A549 (cell line): ENCODE results near the gene TAF10. TPM values are rescaled to one million over a fixed set of nuclear protein-coding genes. Genes with fewer than 3 reads are reported as not detected.

Experiments used
- ATAC-seq, 2 experiments: fragments of 200-7000 bp in 1 of 2; fragments of >200 bp in 1 of 2; cut with Nextera tagmentation in 1 of 2; cut with Tn5 transposase in 1 of 2; 3 replicates each; pipeline versions ENCODE4 v1.8.0 to v1.9.1; 2018 to 2020; ENCODE audit warnings: mild to moderate bottlenecking in 1 of 2, moderate library complexity in 1 of 2
- CTCF ChIA-PET: fragments of 300-600 bp; sonication (Branson Sonifier 250); formaldehyde crosslinking; extraction: SDS; loops from one replicate; lab custom pipeline; 2021; ENCODE audit warnings: antibody characterized with exemption, inconsistent platforms; lab: Yijun Ruan, JAX
- POLR2A ChIA-PET: fragments of 350-600 bp; formaldehyde crosslinking; extraction: SDS; loops from one replicate; lab custom pipeline; 2021; ENCODE audit warnings: antibody characterized with exemption, inconsistent platforms; lab: Yijun Ruan, JAX
- DNase-seq, 2 experiments: peaks; one replicate each; pipeline versions ENCODE4 v3.0.0 to v3.0.0-alpha.2; 2011 to 2016; ENCODE audit warnings: low read depth in 1 of 2, low spot score in 1 of 2
- FAIRE-seq: peaks from 2 replicates; lab custom pipeline; 2011; peaks lifted over from hg19 to GRCh38; lab: Jason Lieb, UNC
- H3K27ac ChIP-seq, 2 experiments: fragments of >200 bp; sonication (Bioruptor Twin); formaldehyde crosslinking; 3 replicates each; pipeline ENCODE4 v1.5.1; 2016 to 2017
- H3K4me1 ChIP-seq: fragments of >200 bp; sonication (Bioruptor Twin); formaldehyde crosslinking; 3 replicates; pipeline ENCODE4 v1.6.1; 2016
- H3K4me2 ChIP-seq: fragments of >200 bp; sonication (Bioruptor Twin); formaldehyde crosslinking; 3 replicates; pipeline ENCODE4 v1.6.1; 2016
- H3K4me3 ChIP-seq: fragments of >200 bp; sonication (Bioruptor Twin); formaldehyde crosslinking; 3 replicates; pipeline ENCODE4 v1.5.1; 2016
- H3K9me3 ChIP-seq: fragments of >200 bp; sonication (Bioruptor Twin); formaldehyde crosslinking; 3 replicates; pipeline ENCODE4 v1.6.1; 2016
- CBX2 ChIP-seq: fragments of 200-600 bp; sonication (generic); IDR thresholded peaks from 2 replicates; pipeline ENCODE4 v1.6.1; 2016; ENCODE audit warnings: low read depth, mild to moderate bottlenecking, borderline replicate concordance
- EHF ChIP-seq: fragments of 250-450 bp; sonication (Bioruptor Pico); IDR thresholded peaks from 2 replicates; pipeline ENCODE4 v1.5.0; 2020; ENCODE audit warnings: mild to moderate bottlenecking
- EP300 ChIP-seq, 2 experiments: fragments of >200 bp; sonication (Bioruptor Twin); formaldehyde crosslinking; IDR thresholded peaks; 2 replicates in 1 of 2; 3 replicates in 1 of 2; pipeline ENCODE4 v1.6.1; 2016 to 2017
- FOSB ChIP-seq: fragments of 250-450 bp; sonication (Bioruptor Pico); IDR thresholded peaks from 2 replicates; pipeline ENCODE4 v1.5.0; 2020; ENCODE audit warnings: mild to moderate bottlenecking, moderate library complexity
- FOSL2 ChIP-seq, 2 experiments: fragments of 450-650 bp in 1 of 2; fragments of >200 bp in 1 of 2; sonication (Bioruptor Twin) in 1 of 2; formaldehyde crosslinking; IDR thresholded peaks; 2 replicates each; pipeline versions ENCODE4 v1.5.0 to v1.6.1; 2016 to 2020; ENCODE audit warnings: mild to moderate bottlenecking in 1 of 2, moderate library complexity in 1 of 2
- FOXS1 ChIP-seq: fragments of 250-450 bp; sonication (Bioruptor Pico); IDR thresholded peaks from 2 replicates; pipeline ENCODE4 v1.5.0; 2020; ENCODE audit warnings: mild to moderate bottlenecking, moderate library complexity
- JUN ChIP-seq, 2 experiments: fragments of >200 bp; sonication (Bioruptor Twin); formaldehyde crosslinking; IDR thresholded peaks; 2 replicates in 1 of 2; 3 replicates in 1 of 2; pipeline ENCODE4 v1.6.1; 2016 to 2017
- KDM1A ChIP-seq: fragments of 200-600 bp; sonication (generic); IDR thresholded peaks from 2 replicates; pipeline ENCODE4 v1.6.1; 2016; ENCODE audit warnings: low read depth, mild to moderate bottlenecking
- MAFK ChIP-seq: fragments of 450-650 bp; IDR thresholded peaks from 2 replicates; pipeline ENCODE4 v1.6.1; 2014; ENCODE audit not compliant: partially characterized antibody
- MYC ChIP-seq: IDR thresholded peaks from 2 replicates; pipeline ENCODE4 v1.6.1; 2012; ENCODE audit warnings: mild to moderate bottlenecking, inconsistent platforms, low read length, improper control_type of control experiment, borderline replicate concordance
- NFE2L2 ChIP-seq: fragments of 150-350 bp; conservative IDR thresholded peaks from 2 replicates; pipeline ENCODE4 v1.6.1; 2014; ENCODE audit warnings: low read length
- PHF8 ChIP-seq: fragments of 200-600 bp; sonication (generic); IDR thresholded peaks from 2 replicates; pipeline ENCODE4 v1.6.1; 2016; ENCODE audit warnings: low read depth, mild to moderate bottlenecking, antibody characterized with exemption, moderate library complexity, borderline replicate concordance
- POLR2AphosphoS2 ChIP-seq: conservative IDR thresholded peaks from 2 replicates; pipeline ENCODE4 v1.6.1; 2012; ENCODE audit warnings: low read length, improper control_type of control experiment, inconsistent platforms
- RAD21 ChIP-seq, 2 experiments: fragments of >200 bp in 1 of 2; sonication (Bioruptor Twin) in 1 of 2; formaldehyde crosslinking in 1 of 2; IDR thresholded peaks in 1 of 2; conservative IDR thresholded peaks in 1 of 2; 2 replicates in 1 of 2; 3 replicates in 1 of 2; pipeline ENCODE4 v1.6.1; 2012 to 2018; ENCODE audit warnings: inconsistent platforms in 1 of 2
- RCOR1 ChIP-seq: fragments of 150-350 bp; IDR thresholded peaks from 2 replicates; pipeline ENCODE4 v1.6.1; 2014; ENCODE audit warnings: antibody characterized with exemption, low read length, low read depth
- RNF2 ChIP-seq: fragments of 200-600 bp; sonication (generic); IDR thresholded peaks from 2 replicates; pipeline ENCODE4 v1.6.1; 2016; ENCODE audit warnings: low read depth, mild to moderate bottlenecking, antibody characterized with exemption, moderate library complexity, borderline replicate concordance
- SMC3 ChIP-seq: fragments of >200 bp; sonication (Bioruptor Twin); formaldehyde crosslinking; IDR thresholded peaks from 3 replicates; pipeline ENCODE4 v1.6.1; 2018; ENCODE audit warnings: inconsistent platforms
- SREBF2 ChIP-seq: fragments of 450-650 bp; IDR thresholded peaks from 2 replicates; pipeline ENCODE4 v1.6.1; 2014; ENCODE audit warnings: mild to moderate bottlenecking, moderate library complexity
- ZC3H11A ChIP-seq: fragments of 450-650 bp; IDR thresholded peaks from 2 replicates; pipeline ENCODE4 v1.6.1; 2014; ENCODE audit warnings: antibody characterized with exemption, mild to moderate bottlenecking
- ZFP36 ChIP-seq: fragments of 450-650 bp; IDR thresholded peaks from 2 replicates; pipeline ENCODE4 v1.6.1; 2014; ENCODE audit warnings: borderline replicate concordance; ENCODE audit not compliant: partially characterized antibody
- ZNF302 ChIP-seq: fragments of 250-450 bp; sonication (Bioruptor Pico); IDR thresholded peaks from 2 replicates; pipeline ENCODE4 v1.9.0; 2021; ENCODE audit warnings: inconsistent platforms, mild to moderate bottlenecking, moderate library complexity
- ZSCAN20 ChIP-seq: fragments of 250-450 bp; sonication (Bioruptor Pico); IDR thresholded peaks from 2 replicates; pipeline ENCODE4 v1.8.0; 2022; ENCODE audit warnings: mild to moderate bottlenecking, moderate library complexity
- WGBS: methylation state at CpG from one replicate; pipeline ENCODE4 v1.1.6; 2017; ENCODE audit errors: missing lambda C conversion rate; 5-methylcytosine and 5-hydroxymethylcytosine counted together
- polyA plus RNA-seq, 4 experiments: library from polyadenylated mRNA; depleted of rRNA in 3 of 4; stranded (reverse); fragments of >200 nt; fragmentation: RNase III in 1 of 4; extraction: RNeasy Plus Mini Kit Qiagen cat#74134 plus additional on column Dnase treatment in 1 of 4; gene quantifications; 2 replicates in 3 of 4; 3 replicates in 1 of 4; pipeline ENCODE4 v1.2.3, GENCODE V29; 2011 to 2017
- TF ChIP-seq, protein P1 (sequence below): fragments of 150-350 bp; IDR thresholded peaks from 2 replicates; pipeline ENCODE4 v1.6.1; 2014; ENCODE audit warnings: low read depth, mild to moderate bottlenecking, low read length
- TF ChIP-seq, protein P2 (sequence below): fragments of 200-600 bp; sonication (generic); IDR thresholded peaks from 2 replicates; pipeline ENCODE4 v1.6.1; 2016; ENCODE audit warnings: antibody characterized with exemption, mild to moderate bottlenecking, moderate library complexity
- TF ChIP-seq, protein P3 (sequence below): fragments of >200 bp; sonication (Bioruptor Twin); formaldehyde crosslinking; IDR thresholded peaks from 2 replicates; pipeline ENCODE4 v1.6.1; 2016
- TF ChIP-seq, protein P4 (sequence below): fragments of 450-650 bp; IDR thresholded peaks from 2 replicates; pipeline ENCODE4 v1.6.1; 2014; ENCODE audit warnings: antibody characterized with exemption

TAF10 gene
- polyA plus RNA-seq, 2 of the 4 experiments (the other 2 are of a cell fraction), result 135 to 174 TPM

DNA sequence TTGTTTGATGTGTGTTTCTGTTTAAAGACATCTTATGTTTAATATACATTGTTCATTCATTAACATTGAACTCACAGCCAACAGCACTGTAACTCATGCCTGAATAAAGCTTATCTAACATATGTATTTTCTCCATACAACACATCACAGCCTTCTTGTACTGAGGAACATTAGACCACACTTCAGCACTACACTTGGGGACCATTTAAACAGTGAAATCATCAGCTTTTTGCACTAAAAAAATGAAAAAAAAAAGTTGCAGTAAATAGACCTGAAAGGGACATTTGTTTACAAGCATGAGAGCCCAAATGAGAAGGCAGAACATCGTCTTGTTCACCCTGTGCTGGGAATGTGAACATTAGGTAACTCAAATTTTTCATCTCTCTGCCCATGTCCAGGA, 22.5 kb upstream of the TAF10 start:
- POLR2A ChIA-PET, result no interaction called here
- 24% methylated on average over 1 of the region's 1 CpG for WGBS
- TF ChIP-seq EP300 (IDR thresholded peaks at IDR 0.05) (no peak), KDM1A (no peak), ZSCAN20 (CRISPR knock-in tag) (no peak), ZFP36 (no peak), SREBF2 (no peak), RNF2 (no peak), FOSB (CRISPR knock-in tag) (no peak), SMC3 (no peak), RAD21 (conservative IDR thresholded peaks at IDR 0.05 in 1 of 2, IDR thresholded peaks at IDR 0.05 in 1 of 2) (no peak), MAFK (no peak), ZC3H11A (no peak), JUN (IDR thresholded peaks at IDR 0.05) (no peak), FOSL2 (IDR thresholded peaks at IDR 0.05) (no peak), FOSL2 (CRISPR knock-in tag; IDR thresholded peaks at IDR 0.05) (no peak), POLR2AphosphoS2 (no peak)
- TF ChIP-seq, protein P1, sequence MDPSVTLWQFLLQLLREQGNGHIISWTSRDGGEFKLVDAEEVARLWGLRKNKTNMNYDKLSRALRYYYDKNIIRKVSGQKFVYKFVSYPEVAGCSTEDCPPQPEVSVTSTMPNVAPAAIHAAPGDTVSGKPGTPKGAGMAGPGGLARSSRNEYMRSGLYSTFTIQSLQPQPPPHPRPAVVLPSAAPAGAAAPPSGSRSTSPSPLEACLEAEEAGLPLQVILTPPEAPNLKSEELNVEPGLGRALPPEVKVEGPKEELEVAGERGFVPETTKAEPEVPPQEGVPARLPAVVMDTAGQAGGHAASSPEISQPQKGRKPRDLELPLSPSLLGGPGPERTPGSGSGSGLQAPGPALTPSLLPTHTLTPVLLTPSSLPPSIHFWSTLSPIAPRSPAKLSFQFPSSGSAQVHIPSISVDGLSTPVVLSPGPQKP, result no peak
- TF ChIP-seq, protein P2, sequence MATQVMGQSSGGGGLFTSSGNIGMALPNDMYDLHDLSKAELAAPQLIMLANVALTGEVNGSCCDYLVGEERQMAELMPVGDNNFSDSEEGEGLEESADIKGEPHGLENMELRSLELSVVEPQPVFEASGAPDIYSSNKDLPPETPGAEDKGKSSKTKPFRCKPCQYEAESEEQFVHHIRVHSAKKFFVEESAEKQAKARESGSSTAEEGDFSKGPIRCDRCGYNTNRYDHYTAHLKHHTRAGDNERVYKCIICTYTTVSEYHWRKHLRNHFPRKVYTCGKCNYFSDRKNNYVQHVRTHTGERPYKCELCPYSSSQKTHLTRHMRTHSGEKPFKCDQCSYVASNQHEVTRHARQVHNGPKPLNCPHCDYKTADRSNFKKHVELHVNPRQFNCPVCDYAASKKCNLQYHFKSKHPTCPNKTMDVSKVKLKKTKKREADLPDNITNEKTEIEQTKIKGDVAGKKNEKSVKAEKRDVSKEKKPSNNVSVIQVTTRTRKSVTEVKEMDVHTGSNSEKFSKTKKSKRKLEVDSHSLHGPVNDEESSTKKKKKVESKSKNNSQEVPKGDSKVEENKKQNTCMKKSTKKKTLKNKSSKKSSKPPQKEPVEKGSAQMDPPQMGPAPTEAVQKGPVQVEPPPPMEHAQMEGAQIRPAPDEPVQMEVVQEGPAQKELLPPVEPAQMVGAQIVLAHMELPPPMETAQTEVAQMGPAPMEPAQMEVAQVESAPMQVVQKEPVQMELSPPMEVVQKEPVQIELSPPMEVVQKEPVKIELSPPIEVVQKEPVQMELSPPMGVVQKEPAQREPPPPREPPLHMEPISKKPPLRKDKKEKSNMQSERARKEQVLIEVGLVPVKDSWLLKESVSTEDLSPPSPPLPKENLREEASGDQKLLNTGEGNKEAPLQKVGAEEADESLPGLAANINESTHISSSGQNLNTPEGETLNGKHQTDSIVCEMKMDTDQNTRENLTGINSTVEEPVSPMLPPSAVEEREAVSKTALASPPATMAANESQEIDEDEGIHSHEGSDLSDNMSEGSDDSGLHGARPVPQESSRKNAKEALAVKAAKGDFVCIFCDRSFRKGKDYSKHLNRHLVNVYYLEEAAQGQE, result no peak
- TF ChIP-seq, protein P3, sequence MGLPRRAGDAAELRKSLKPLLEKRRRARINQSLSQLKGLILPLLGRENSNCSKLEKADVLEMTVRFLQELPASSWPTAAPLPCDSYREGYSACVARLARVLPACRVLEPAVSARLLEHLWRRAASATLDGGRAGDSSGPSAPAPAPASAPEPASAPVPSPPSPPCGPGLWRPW, result no peak
- TF ChIP-seq, all 56 proteins: peak for 0
- Histone ChIP-seq H3K9me3 (no peaks in the 10 kb centered on the region), H3K27ac (no peak overlapping the region), H3K4me1 (peaks cover 5% of the 10 kb centered on the region; the same call in 1 of the 3 replicates), H3K4me2 (no peak overlapping the region), H3K4me3 (no peak overlapping the region)
- no peak for FAIRE-seq
- DNase-seq, result no peak
- no peak for ATAC-seq
- CTCF ChIA-PET, result interaction anchor here (4.0 kb wide), 1 partner anchor 13 kb away, joined by 15 read pairs; no protein-coding TSS in a partner anchor

DNA sequence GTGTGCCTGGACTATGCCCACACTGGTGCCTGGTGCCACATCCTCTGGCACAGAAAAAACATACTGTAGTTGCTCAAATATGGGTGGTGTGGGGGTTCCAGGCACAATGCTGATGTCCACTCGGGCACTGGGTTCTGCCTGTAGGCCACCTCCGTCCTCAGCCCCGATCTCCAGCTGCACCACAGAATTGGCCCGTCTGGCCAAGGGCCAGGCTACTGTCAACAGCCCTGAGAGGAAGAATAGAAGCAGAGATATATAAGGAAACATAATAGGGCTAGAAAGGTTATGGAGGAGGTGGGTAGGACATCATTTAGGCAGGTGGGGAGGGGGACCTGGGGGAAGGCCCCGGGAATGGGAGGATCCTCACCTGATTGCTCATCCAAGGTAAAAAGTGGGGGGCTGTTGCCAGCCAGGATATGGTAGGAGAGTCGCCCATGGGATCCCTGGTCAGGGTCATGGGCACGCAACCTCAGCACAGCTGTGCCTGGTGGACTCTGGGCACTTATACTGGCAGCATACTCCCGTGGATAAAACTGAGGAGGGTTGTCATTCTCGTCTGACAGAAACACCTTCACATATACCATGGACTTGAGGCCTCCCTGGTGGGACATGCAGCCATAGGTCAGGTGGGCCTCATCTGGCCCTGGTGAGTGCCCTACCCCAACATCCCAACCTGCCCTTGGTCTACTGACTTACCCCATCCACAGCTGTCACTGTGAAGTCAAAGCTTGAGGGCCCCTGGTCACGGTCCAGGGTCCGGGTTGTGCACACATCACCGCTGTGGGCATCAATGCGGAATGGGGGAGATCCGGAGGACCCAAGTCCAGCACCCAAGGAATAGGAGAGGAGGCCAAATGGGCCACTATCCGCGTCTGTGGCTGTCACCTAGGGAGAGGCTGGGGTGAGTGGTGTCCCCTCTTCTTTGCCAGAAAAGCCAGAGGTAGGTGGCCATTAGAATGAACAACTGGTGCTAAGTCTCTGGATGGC, 21.7 kb upstream of the TAF10 start:
- Histone ChIP-seq H3K4me2 (no peak overlapping the region), H3K4me3 (no peak overlapping the region), H3K4me1 (peaks cover 5% of the 10 kb centered on the region; the same call in 1 of the 3 replicates), H3K9me3 (no peaks in the 10 kb centered on the region), H3K27ac (no peak overlapping the region)
- TF ChIP-seq MYC (no peak), CBX2 (no peak), PHF8 (no peak), ZC3H11A (no peak), ZNF302 (no peak), RAD21 (conservative IDR thresholded peaks at IDR 0.05 in 1 of 2, IDR thresholded peaks at IDR 0.05 in 1 of 2) (no peak), EHF (CRISPR knock-in tag) (no peak), FOXS1 (CRISPR knock-in tag) (no peak), NFE2L2 (no peak), RCOR1 (no peak)
- TF ChIP-seq, protein P2, result no peak
- TF ChIP-seq, protein P4, sequence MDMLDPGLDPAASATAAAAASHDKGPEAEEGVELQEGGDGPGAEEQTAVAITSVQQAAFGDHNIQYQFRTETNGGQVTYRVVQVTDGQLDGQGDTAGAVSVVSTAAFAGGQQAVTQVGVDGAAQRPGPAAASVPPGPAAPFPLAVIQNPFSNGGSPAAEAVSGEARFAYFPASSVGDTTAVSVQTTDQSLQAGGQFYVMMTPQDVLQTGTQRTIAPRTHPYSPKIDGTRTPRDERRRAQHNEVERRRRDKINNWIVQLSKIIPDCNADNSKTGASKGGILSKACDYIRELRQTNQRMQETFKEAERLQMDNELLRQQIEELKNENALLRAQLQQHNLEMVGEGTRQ, result no peak
- FAIRE-seq (no peak), DNase-seq (no peak), ATAC-seq (no peak)
- POLR2A ChIA-PET, result no interaction called here
- CTCF ChIA-PET, result interaction anchor here (4.0 kb wide), 1 partner anchor 12 kb away, joined by 15 read pairs; no protein-coding TSS in a partner anchor
- 69% methylated on average over 14 of the region's 16 CpGs for WGBS
